ENCODE results near the gene HIBCH. TPM values are rescaled to one million over a fixed set of nuclear protein-coding genes. Genes with fewer than 3 reads are reported as not detected.
A peak's percentile ranks its signal among the peaks of the same experiment; 100 is the strongest.
"Not testable (repeated sequence)": the region's sequence is repeated elsewhere in the genome, so short reads cannot be mapped to it uniquely, and the experiment has no call there.

The HIBCH gene
- total and polyA plus RNA-seq, 2 donors (not counting 3 experiments of a cell fraction or from before 2014, with no cell fraction given): 6.4 to 24.7 TPM

DNA sequence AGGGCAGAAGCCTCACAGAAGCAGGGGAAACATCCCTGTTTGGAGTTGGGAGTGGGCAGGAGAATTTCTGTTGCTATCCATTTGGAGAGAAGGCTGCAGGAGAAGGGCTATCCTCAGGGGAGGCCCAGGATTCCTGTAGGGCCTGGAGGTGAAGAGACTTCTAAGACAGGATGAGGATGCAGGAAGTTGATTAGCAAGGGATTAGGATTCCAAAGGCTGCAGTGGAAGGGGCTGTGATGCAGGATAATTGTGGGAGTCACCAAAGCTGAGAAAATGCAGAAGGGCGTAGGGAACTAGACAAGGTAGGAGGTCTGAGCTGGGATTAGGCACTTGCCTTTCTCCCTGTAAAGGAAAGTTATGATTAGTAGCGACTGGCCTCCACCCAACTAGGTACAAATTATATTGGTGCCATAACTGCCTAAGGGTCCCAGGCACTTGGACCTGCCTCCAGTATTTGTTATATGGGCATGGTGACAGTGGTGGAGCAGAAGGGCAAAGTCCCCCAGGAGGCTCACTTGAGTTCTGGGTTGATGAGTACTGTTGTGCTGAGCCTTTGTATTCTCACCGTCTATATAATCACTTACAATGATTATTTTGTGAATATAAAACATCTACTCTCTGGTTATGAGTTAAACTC, 160.7 kb downstream of the HIBCH start:
- FAIRE-seq (no peak), DNase-seq (ENCODE audit: low read depth, low spot score) (peak; percentile 8)
- Histone ChIP-seq H3K4me3 (replicated peaks in 1 of 3; ENCODE audit: insufficient read depth in 1 of 3, low read depth in 1 of 3, low read length in 3 of 3) (no peak overlapping the region), H3K4me1 (ENCODE audit: control insufficient read depth, extremely low read depth, insufficient read depth, low read length) (no peaks in the 10 kb centered on the region), H3K27ac (ENCODE audit: insufficient read depth, low read depth, low read length) (no peak overlapping the region), H3K4me2 (ENCODE audit: insufficient read depth, low read length) (no peak overlapping the region), H3K79me2 (ENCODE audit: control insufficient read depth, insufficient read depth, low read length) (no peaks in the 10 kb centered on the region), H3K9ac (replicated peaks; ENCODE audit: extremely low read depth, insufficient read depth, low read length) (no peak overlapping the region), H2AFZ (ENCODE audit: low read depth, low read length) (no peak overlapping the region), H4K20me1 (replicated peaks; ENCODE audit: control insufficient read depth, extremely low read depth, insufficient read depth, low read length) (no peaks in the 10 kb centered on the region), H3K9me3 (replicated peaks; ENCODE audit: control insufficient read depth, insufficient read depth, low read length) (no peaks in the 10 kb centered on the region), H3K36me3 (ENCODE audit: control insufficient read depth in 2 of 2, extremely low read depth in 1 of 2, insufficient read depth in 2 of 2, low read length in 2 of 2) (no peaks in the 10 kb centered on the region), H3K27me3 (ENCODE audit: control insufficient read depth in 2 of 2, insufficient read depth in 2 of 2, low read length in 2 of 2) (no peaks in the 10 kb centered on the region), H3K9me1 (replicated peaks; ENCODE audit: control insufficient read depth, extremely low read depth, insufficient read depth, low read length) (no peaks in the 10 kb centered on the region)
- dilution Hi-C loops (cut with MboI; ENCODE audit: extremely low pct_ligation_motif_present, low sequenced_read_pairs) (no loop called here), intact Hi-C loops (cut with micrococcal nuclease) (no loop called here)
- ChIA-PET POLR2A (no interaction called here), CTCF (no interaction called here)
- TF ChIP-seq JUN (IDR thresholded peaks at IDR 0.05; ENCODE audit: borderline replicate concordance, insufficient read depth, insufficient read length, low read depth) (no peak), MYC (IDR thresholded peaks at IDR 0.05; ENCODE audit: low read depth, low read length) (no peak), POLR2A (IDR thresholded peaks at IDR 0.05; ENCODE audit: low read depth, low read length) (no peak), EZH2 (IDR thresholded peaks at IDR 0.05; ENCODE audit: borderline replicate concordance, low read depth, low read length, severe bottlenecking) (no peak)
- TF ChIP-seq, protein P1, sequence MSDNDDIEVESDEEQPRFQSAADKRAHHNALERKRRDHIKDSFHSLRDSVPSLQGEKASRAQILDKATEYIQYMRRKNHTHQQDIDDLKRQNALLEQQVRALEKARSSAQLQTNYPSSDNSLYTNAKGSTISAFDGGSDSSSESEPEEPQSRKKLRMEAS (IDR thresholded peaks at IDR 0.05; ENCODE audit: insufficient read depth, insufficient read length): no peak
- no TSS peak for BruUV-seq (replicated peaks)

DNA sequence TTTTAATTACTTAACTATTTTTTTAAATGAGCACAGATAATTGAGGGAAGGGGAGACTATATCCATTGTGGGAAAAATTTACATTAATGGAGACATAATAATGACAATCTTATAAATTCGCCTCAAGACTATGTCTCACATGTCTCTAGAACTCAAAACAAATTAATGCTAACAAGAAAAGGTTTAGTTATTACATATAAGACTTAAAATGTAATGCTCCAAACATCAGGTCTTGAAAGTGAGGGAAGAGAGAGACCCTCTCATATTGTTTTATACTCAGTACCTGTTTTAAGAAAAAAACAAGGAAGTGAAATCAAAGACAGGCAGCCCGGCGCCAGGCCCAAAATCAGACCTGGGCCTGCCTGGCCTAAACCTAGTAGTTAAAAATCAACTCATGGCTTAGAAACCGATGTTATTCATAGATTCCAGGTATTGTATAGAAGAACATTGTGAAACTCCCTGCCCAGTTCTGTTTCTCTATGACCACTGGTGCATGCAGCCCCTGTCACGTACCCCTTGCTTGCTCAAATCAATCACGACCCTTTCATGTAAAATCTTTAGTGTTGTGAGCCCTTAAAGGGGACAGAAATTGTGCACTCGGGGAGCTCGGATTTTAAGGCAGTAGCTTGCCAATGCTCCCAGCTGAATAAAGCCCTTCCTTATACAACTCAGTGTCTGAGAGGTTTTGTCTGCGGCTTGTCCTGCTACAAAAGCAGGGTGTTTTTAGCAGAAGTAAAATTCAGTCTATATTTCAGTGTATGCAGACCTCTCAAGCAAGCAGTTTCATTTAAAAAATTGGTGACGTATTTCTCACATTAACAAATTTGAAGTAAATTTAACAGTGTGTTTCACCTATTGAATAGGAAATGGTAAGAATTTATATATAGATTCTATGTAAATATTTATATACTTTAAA, 161.8 kb downstream of the HIBCH start:
- CTCF ChIA-PET; POLR2A ChIA-PET; H3K9me1 ChIP-seq (replicated peaks; ENCODE audit: control insufficient read depth, extremely low read depth, insufficient read depth, low read length); H3K4me1 ChIP-seq (ENCODE audit: control insufficient read depth, extremely low read depth, insufficient read depth, low read length); dilution Hi-C loops (cut with MboI; ENCODE audit: extremely low pct_ligation_motif_present, low sequenced_read_pairs); H3K79me2 ChIP-seq (ENCODE audit: control insufficient read depth, insufficient read depth, low read length); H3K27me3 ChIP-seq (ENCODE audit: control insufficient read depth in 2 of 2, insufficient read depth in 2 of 2, low read length in 2 of 2); H4K20me1 ChIP-seq (replicated peaks; ENCODE audit: control insufficient read depth, extremely low read depth, insufficient read depth, low read length); H3K4me3 ChIP-seq (replicated peaks in 1 of 3; ENCODE audit: insufficient read depth in 1 of 3, low read depth in 1 of 3, low read length in 3 of 3); H3K27ac ChIP-seq (ENCODE audit: insufficient read depth, low read depth, low read length); DNase-seq (ENCODE audit: low read depth, low spot score); H3K9me3 ChIP-seq (replicated peaks; ENCODE audit: control insufficient read depth, insufficient read depth, low read length); H3K4me2 ChIP-seq (ENCODE audit: insufficient read depth, low read length); BruUV-seq (replicated peaks); H3K36me3 ChIP-seq (ENCODE audit: control insufficient read depth in 2 of 2, extremely low read depth in 1 of 2, insufficient read depth in 2 of 2, low read length in 2 of 2); H3K9ac ChIP-seq (replicated peaks; ENCODE audit: extremely low read depth, insufficient read depth, low read length); H2AFZ ChIP-seq (ENCODE audit: low read depth, low read length); FAIRE-seq; intact Hi-C loops (cut with micrococcal nuclease): not testable (repeated sequence)
